Activated naive CD4-positive, alpha-beta T cell treated with anti-CD3 and anti-CD28 coated beads, Interleukin-2, amount 10 ng/mL, durations not matched to agents 7 days and 5 days (primary cell): ENCODE results near the gene AURKA.

Experiments
- CTCF ChIA-PET: fragments of 350-600 bp; sonication (Branson Sonifier 250); formaldehyde crosslinking; loops from one replicate; lab custom pipeline; 2021; ENCODE audit warnings: antibody characterized with exemption; lab: Charles Lee
- DNase-seq: peaks from one replicate; pipeline ENCODE4 v3.0.0-alpha.2; 2020
- H3K27ac Mint-ChIP-seq: one replicate; pipeline ENCODE4 v1.8.0; 2021; ENCODE audit warnings: mild to moderate bottlenecking, moderate library complexity, mixed read lengths
- H3K27me3 Mint-ChIP-seq: one replicate; pipeline ENCODE4 v1.8.0; 2021; ENCODE audit warnings: mild to moderate bottlenecking, mixed read lengths
- H3K36me3 Mint-ChIP-seq: one replicate; pipeline ENCODE4 v1.8.0; 2021; ENCODE audit warnings: mixed read lengths
- H3K4me1 Mint-ChIP-seq: one replicate; pipeline ENCODE4 v1.8.0; 2021; ENCODE audit warnings: mixed read lengths
- H3K4me3 Mint-ChIP-seq: one replicate; pipeline ENCODE4 v1.8.0; 2021; ENCODE audit warnings: mild to moderate bottlenecking, moderate library complexity, mixed read lengths
- H3K9me3 Mint-ChIP-seq: one replicate; pipeline ENCODE4 v1.8.0; 2021; ENCODE audit warnings: mixed read lengths

The AURKA gene

DNA sequence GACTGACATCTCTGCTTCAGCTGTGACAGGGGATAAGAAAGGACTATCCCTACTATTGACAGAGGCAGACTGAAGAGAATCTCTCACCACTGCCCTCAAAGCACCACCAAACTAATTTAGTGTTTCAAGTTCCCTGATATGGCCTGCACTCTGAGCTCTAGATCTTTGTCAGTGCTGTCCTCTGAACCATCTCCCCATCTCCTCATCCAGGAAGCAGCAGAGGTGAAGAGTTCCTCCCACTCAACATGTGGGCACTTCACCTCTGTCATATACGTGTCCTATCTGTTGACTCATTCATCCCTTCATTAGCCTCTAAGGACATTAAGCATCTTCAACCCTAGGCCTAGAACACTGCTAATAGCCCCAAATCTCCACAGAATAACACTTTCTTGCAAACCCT is 19.2 kb downstream of the AURKA start:
- DNase-seq, result no peak
- no peaks in the 10 kb centered on the region for H3K9me3 Mint-ChIP-seq
- H3K27me3 Mint-ChIP-seq, result no peaks in the 10 kb centered on the region
- H3K27ac Mint-ChIP-seq, result no peak overlapping the region
- no peak overlapping the region for H3K4me3 Mint-ChIP-seq
- CTCF ChIA-PET, result no interaction called here
- peaks cover 64% of the 10 kb centered on the region for H3K36me3 Mint-ChIP-seq
- H3K4me1 Mint-ChIP-seq, result peaks cover 16% of the 10 kb centered on the region

DNA sequence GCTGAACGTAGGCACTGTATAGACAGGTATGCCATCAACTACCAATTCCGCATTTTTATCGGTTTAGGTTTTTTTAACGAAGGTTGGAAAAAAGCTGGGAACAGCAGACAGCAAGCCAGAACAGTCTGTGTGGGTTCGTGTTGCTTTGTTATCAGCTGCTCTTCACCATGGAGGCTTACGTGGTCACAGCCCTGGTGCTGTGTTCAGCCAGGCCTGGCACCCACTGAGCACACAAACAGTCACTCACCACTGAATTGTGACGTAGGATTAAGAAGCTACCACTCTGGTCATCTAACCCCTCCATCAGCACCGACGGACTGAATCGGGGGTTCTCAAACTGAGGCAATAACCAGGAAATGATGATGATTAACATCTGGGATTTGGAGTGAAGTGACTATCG is 20.0 kb downstream of the AURKA start:
- Mint-ChIP-seq H3K4me3 (no peak overlapping the region), H3K4me1 (peaks cover 16% of the 10 kb centered on the region), H3K27ac (no peak overlapping the region), H3K36me3 (peaks cover 63% of the 10 kb centered on the region), H3K9me3 (no peaks in the 10 kb centered on the region), H3K27me3 (no peaks in the 10 kb centered on the region)
- CTCF ChIA-PET, result interaction anchor here (0.9 kb wide), 1 partner anchor 20 kb away, joined by 3 read pairs; no protein-coding TSS in a partner anchor
- DNase-seq, result no peak

DNA sequence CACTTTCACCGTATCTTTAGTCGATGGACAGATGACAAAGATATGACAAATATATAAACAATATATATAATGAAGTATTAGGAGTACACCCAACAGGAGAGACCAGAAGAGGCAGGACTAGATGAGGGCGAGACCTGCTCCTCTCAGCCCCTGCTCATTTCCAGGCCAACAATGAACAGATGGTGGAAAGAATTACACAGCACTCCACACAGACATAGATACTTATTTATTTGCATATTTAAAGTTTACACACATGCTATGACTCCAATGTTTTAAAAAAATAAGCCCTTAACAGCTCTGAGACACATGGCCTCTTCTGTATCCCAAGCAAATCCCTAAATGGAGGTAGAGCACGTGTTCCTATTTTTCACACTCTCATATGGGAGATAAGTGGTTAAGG is 22.8 kb downstream of the AURKA start:
- H3K27me3 Mint-ChIP-seq, result no peaks in the 10 kb centered on the region
- H3K36me3 Mint-ChIP-seq, result peaks cover 51% of the 10 kb centered on the region
- CTCF ChIA-PET, result no interaction called here
- no peak overlapping the region for H3K4me3 Mint-ChIP-seq
- no peak overlapping the region for H3K27ac Mint-ChIP-seq
- no peaks in the 10 kb centered on the region for H3K9me3 Mint-ChIP-seq
- peaks cover 5% of the 10 kb centered on the region for H3K4me1 Mint-ChIP-seq
- no peak for DNase-seq

DNA sequence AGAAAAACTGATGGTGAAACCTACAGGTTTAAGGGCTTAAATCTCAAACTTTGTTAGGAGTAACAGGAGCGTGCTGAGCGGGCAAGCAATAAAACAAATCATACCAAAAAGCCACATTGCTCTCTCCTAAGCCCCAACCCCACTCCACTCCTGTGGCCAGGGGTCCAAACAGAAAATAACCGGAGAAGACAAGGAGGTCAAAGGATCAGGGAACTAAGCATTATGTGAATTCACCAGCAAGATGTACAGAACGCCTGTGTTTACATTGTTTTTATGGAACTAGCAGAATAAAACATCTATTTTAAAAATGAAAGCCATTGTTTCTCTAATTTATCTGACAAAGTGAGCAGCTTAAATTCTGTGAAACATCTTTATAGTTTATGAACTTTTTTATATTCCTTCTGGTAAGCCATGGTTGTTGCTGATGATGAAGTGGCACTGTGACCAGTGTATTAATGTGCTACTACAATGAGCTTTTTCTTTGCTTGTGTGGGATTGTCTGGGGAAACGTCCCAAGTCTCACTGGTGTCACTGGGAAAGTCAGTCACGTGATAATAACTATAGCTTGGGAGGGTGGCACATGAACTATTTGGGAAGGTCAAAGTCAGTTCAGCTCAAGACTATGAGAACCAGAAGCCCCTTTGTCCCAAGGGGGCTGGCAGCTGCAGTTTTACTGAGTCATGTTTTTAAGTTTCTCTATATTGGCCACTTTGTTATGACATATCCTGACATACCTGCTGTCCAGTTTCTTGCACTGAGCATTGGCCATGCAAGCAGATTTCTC is 23.5 kb downstream of the AURKA start:
- Mint-ChIP-seq H3K4me1 (peaks cover 5% of the 10 kb centered on the region), H3K9me3 (no peaks in the 10 kb centered on the region), H3K36me3 (peaks cover 46% of the 10 kb centered on the region), H3K4me3 (no peak overlapping the region), H3K27me3 (no peaks in the 10 kb centered on the region), H3K27ac (no peak overlapping the region)
- CTCF ChIA-PET, result no interaction called here
- DNase-seq, result no peak

DNA sequence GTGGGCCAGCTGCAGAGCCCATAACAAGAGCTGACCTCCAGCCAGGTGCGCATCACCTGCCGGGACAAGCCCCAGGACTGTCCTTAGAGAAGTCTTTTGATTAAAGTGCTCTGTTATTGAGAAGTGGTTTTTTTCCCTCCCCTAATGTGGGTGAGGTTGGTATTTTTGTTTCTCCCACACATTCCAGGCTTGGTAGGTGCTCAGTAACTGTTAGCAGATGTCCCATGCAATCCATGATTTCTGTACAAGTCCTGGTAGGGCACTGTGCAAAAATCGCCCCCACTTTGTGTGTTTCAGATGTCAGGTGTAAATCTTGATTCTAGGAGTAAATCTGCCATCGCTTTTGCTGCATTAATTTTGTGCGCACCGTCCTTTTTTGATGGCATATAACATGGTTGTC is 28.5 kb downstream of the AURKA start:
- H3K9me3 Mint-ChIP-seq, result no peaks in the 10 kb centered on the region
- H3K27ac Mint-ChIP-seq, result no peak overlapping the region
- DNase-seq, result no peak
- CTCF ChIA-PET, result no interaction called here
- H3K27me3 Mint-ChIP-seq, result peaks cover 4% of the 10 kb centered on the region
- H3K4me3 Mint-ChIP-seq, result no peak overlapping the region
- peaks cover 11% of the 10 kb centered on the region for H3K4me1 Mint-ChIP-seq
- H3K36me3 Mint-ChIP-seq, result peaks cover 11% of the 10 kb centered on the region

DNA sequence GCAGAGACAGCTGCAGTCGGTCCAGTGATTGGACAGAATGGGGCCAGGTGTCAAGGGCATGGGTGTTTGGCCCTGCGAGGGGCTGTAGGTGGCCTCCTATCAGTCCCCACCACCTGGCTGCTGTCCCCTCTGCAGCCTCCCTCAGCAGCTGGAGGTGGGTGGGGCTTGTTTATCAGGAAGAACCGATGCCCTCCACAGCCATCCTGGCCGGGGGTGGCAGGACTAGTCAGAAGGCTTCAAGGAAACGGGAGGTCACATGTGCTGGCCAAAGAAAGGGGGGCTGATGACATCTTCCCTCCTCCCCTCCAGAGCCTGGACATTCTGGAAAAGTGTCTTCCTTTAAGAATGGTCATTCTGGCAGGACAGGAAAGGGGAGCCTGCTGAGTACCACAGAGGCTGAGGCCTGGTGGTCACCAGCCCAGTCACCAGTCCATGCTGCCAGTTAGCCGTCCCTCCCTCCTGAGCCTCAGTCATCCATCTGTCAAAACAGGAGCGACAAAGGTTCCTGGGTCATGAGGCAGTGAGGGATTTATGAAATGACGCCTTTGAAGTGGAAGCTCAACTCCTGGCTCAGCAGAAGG is 29.1 kb downstream of the AURKA start:
- peaks cover 11% of the 10 kb centered on the region for H3K36me3 Mint-ChIP-seq
- DNase-seq, result no peak
- H3K4me1 Mint-ChIP-seq, result peaks cover 15% of the 10 kb centered on the region
- no peaks in the 10 kb centered on the region for H3K9me3 Mint-ChIP-seq
- H3K27ac Mint-ChIP-seq, result no peak overlapping the region
- no peak overlapping the region for H3K4me3 Mint-ChIP-seq
- CTCF ChIA-PET, result no interaction called here
- peaks cover 4% of the 10 kb centered on the region for H3K27me3 Mint-ChIP-seq

DNA sequence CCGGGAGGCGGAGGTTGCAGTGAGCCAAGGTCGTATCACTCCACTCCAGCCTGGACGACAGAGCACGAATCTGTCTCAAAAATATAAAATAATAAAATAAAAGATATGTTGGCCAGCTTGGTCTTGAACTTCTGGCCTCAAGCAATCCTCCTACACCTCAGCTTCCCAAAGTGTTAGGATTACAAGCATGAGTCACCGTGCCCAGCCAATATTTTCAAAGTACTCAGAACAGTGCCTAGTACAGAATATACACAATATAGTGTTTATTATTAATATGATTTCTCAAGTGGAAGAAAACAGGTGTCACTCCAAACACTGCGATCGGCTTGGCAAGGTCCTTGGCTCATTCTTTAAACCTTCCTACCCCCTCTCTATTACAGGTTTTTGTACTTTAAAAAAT is 30.1 kb downstream of the AURKA start:
- CTCF ChIA-PET, result no interaction called here
- H3K4me1 Mint-ChIP-seq, result peaks cover 15% of the 10 kb centered on the region
- H3K27ac Mint-ChIP-seq, result no peak overlapping the region
- DNase-seq, result no peak
- peaks cover 6% of the 10 kb centered on the region for H3K36me3 Mint-ChIP-seq
- no peak overlapping the region for H3K4me3 Mint-ChIP-seq
- no peaks in the 10 kb centered on the region for H3K9me3 Mint-ChIP-seq
- peaks cover 8% of the 10 kb centered on the region for H3K27me3 Mint-ChIP-seq

DNA sequence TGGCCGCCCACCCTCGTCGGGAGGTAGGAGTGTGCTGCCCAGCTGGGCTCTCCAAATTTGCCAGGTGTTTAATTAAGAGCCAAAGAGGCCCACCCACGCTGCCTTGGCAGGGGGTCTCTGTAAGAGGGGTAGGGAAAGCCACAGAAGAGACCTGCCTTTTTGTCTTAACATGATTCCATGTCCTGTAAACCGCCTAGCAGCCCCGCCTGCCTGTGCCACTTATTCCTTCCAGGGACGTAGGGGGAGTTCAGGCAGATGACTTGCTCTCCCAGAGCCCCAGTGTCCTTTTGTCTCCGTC is 31.2 kb downstream of the AURKA start:
- CTCF ChIA-PET, result interaction anchor here (0.8 kb wide), 1 partner anchor 15 kb away, joined by 3 read pairs; no protein-coding TSS in a partner anchor
- H3K4me3 Mint-ChIP-seq, result no peak overlapping the region
- peaks cover under 1% of the 10 kb centered on the region for H3K36me3 Mint-ChIP-seq
- H3K4me1 Mint-ChIP-seq, result peaks cover 15% of the 10 kb centered on the region
- DNase-seq, result no peak
- no peak overlapping the region for H3K27ac Mint-ChIP-seq
- no peaks in the 10 kb centered on the region for H3K9me3 Mint-ChIP-seq
- peaks cover 11% of the 10 kb centered on the region for H3K27me3 Mint-ChIP-seq

DNA sequence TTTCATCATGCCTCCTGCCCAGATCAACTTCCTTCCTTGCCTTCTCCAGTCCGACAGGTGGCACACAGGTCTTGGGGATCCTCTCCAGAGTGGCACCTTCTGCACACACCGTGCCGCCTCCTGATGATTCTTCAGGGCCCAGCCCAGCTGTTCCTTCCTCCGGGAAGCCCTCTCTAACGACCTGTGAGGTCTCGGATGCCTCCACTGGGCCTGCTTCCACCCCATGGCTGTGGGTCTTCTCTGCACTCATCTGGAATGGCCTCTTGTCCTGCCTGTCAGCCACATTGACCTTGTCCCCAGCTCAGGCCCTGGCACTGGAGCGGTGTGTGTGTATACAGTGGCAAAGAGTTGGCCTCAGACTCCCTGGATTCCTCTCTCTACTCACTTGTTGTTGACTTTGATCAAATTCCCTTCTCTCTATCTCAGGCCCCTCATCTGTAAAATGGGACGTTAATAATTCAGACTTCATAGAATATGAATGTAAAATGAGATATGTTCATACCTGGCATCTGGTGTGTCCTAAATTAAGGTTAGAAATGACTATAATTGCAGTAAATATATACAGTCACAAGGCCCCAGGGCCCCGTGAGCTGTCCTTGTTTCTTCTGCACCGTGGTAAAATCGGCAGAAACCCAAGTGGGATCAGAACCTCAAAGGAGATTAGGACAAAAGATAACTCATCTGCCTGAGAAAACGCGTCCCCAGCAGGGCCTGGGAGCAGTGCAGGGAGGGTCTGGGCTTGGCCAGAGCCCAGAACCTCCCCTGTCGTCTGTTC is 31.7 kb downstream of the AURKA start:
- CTCF ChIA-PET, result no interaction called here
- H3K27ac Mint-ChIP-seq, result no peak overlapping the region
- peak overlapping the region; percentile 86 for H3K4me3 Mint-ChIP-seq

DNA sequence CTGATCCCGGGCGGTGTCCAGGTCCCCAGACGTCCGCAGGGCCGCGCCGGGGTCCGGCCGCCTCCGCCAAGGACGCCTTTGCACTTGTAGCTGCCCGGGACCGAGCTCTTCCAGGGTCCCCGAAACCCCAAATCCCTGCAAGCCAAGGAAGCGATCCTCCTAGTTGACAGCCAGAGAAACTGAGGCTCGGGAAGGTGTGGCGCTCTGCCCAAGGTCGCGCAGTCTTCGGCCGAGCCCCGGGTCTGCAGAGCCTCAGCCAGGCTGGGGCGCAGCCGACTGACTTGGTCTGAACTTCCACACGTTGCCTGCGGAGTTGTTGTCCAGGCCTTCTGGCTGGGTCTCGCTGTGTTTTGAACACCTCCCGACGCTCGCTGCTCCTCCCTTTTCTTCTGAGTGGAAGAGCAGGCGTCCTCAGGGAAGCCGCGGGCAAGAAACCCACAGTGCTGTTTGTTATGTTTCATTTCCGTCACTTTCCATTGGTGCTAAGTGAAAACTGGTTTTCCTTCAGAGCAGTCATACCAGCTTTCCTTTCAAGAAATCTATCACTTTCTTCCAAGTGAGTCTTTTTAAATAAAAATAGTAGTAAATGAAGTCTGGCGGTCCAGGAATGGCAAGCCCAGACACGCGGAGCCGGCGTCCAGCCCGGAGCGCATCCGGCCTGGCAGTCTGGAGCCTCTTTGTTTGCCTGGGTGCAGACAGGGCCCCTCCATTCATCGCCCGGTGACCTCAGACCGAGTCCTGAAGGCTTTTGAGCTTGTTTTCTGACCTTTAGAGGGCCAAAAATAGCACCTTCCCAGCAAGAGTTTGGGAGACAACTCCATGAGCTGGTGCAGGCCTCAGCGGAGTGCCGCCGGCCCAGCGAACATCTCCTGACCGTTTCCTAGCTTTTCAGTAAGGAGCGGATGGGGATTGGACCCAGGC is 32.5 kb downstream of the AURKA start:
- H3K27me3 Mint-ChIP-seq, result peaks cover 18% of the 10 kb centered on the region
- peak overlapping the region; percentile 86 for H3K4me3 Mint-ChIP-seq
- H3K36me3 Mint-ChIP-seq, result no peaks in the 10 kb centered on the region
- peak overlapping the region; percentile 45 for H3K27ac Mint-ChIP-seq
- CTCF ChIA-PET, result interaction anchor here (2.6 kb wide), 1 partner anchor 16 kb away, joined by 13 read pairs; no protein-coding TSS in a partner anchor
- peak; percentile 28 for DNase-seq
- no peaks in the 10 kb centered on the region for H3K9me3 Mint-ChIP-seq
- peaks cover 15% of the 10 kb centered on the region for H3K4me1 Mint-ChIP-seq

More for the DNA sequence above, 31.7 kb downstream of the AURKA start:
- Mint-ChIP-seq H3K4me1 (peaks cover 15% of the 10 kb centered on the region), H3K27me3 (peaks cover 11% of the 10 kb centered on the region), H3K9me3 (no peaks in the 10 kb centered on the region), H3K36me3 (no peaks in the 10 kb centered on the region)
- no peak for DNase-seq

DNA sequence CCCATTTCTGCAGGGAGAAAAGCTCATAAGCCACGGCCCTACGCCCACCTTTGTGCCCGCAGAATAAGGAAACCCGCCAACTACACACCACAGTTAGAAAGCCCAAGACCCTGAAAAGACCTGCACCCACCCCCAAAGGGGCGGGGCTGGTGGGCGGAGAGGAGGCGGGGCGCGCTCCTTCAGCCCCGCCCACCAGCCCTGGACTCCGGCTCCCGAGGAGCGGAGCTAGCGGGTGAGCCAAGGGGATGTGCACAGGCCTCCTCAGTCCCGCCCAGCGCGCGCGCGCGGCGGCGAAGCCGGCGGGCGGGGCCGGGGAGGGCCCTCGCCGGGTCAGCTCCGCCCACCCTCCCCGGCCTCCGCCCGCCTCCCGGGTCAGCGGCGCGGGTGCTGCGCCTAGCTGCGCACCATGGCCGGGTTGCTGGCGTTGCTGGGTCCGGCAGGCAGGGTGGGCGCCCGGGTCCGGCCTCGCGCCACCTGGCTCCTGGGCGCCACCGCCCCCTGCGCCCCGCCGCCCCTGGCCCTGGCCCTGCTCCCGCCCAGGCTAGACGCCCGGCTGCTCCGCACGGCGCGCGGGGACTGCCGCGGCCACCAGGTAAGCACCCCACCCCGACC is 33.3 kb downstream of the AURKA start, which contains the start of gene FAM210B:
Gene FAM210B, plus strand, starts transcription at position 375 of the 612 bp plus-strand sequence. Its CDS starts 32 bp downstream, at position 407.
- Mint-ChIP-seq H3K9me3 (no peaks in the 10 kb centered on the region), H3K4me1 (peaks cover 15% of the 10 kb centered on the region), H3K27me3 (peaks cover 21% of the 10 kb centered on the region), H3K27ac (peak within 1 kb of the TSS; percentile 45), H3K4me3 (peak within 1 kb of the TSS; percentile 86), H3K36me3 (no peaks in the 10 kb centered on the region)
- CTCF ChIA-PET, result interaction anchor here (1.0 to 2.6 kb wide), 2 partner anchors 15 to 192 kb away, joined by 3 to 13 read pairs; no protein-coding TSS in a partner anchor
- DNase-seq, result peak; percentile 85

DNA sequence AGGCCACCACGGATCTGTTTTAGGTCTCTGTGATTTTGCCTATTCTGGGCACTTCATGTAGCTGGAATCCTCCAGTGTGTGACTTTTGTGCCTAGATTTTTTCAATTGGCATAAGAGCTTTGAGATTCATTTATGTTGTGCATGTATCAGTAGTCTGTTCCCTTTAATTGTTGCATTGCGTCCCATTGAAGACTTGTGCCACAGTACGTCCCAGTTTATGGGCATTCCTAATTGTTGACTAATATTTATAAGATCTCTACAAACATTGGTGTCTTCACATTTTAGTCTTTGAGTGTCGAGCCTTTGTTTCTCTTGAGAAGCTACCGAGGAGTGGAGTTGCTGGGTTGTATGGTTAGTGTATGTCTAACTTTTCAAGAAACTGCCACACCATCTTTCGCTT is 33.9 kb downstream of the AURKA start:
- Mint-ChIP-seq H3K27ac (no peak overlapping the region), H3K4me3 (peak overlapping the region; percentile 75), H3K4me1 (peaks cover 15% of the 10 kb centered on the region), H3K9me3 (no peaks in the 10 kb centered on the region), H3K36me3 (no peaks in the 10 kb centered on the region), H3K27me3 (peaks cover 21% of the 10 kb centered on the region)
- CTCF ChIA-PET, result interaction anchor here (1.0 to 2.6 kb wide), 2 partner anchors 14 to 193 kb away, joined by 3 to 13 read pairs; no protein-coding TSS in a partner anchor
- no peak for DNase-seq

DNA sequence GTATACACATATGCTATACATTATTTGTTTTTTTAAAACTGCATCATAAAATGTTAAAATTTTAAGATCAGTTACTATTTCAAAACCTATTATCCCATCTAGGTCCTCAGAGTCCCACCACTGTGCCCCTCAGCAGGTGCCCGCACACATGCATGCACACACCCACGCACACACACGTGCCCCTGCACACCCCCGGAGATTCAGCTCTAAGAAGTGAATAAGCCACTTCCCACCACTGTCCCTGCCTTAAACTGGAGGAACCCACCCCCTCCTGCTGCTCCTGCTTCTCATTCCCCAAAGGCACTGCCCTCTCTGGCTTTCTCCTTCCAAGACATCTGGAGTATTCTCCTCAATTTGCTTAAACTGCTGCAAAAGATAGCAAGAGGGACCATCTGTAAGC is 38.7 kb downstream of the AURKA start:
- CTCF ChIA-PET, result interaction anchor here (0.6 kb wide), 1 partner anchor 275 kb away, joined by 3 read pairs; the partner anchor contains the start of gene TFAP2C
- Mint-ChIP-seq H3K36me3 (no peaks in the 10 kb centered on the region), H3K9me3 (no peaks in the 10 kb centered on the region), H3K27me3 (peaks cover 36% of the 10 kb centered on the region), H3K4me3 (no peak overlapping the region), H3K27ac (no peak overlapping the region), H3K4me1 (peaks cover 3% of the 10 kb centered on the region)
- no peak for DNase-seq
